ENCODE measurements around the gene SERPINB8. TPM values are rescaled to one million over a fixed set of nuclear protein-coding genes. Genes with fewer than 3 reads are reported as not detected.
"Not testable (repeated sequence)": the region's sequence is repeated elsewhere in the genome, so short reads cannot be mapped to it uniquely, and the experiment has no call there.

SERPINB8 gene
- total and polyA plus RNA-seq, 8 donors, result 1.2 to 15.3 (median 8.5) TPM

DNA sequence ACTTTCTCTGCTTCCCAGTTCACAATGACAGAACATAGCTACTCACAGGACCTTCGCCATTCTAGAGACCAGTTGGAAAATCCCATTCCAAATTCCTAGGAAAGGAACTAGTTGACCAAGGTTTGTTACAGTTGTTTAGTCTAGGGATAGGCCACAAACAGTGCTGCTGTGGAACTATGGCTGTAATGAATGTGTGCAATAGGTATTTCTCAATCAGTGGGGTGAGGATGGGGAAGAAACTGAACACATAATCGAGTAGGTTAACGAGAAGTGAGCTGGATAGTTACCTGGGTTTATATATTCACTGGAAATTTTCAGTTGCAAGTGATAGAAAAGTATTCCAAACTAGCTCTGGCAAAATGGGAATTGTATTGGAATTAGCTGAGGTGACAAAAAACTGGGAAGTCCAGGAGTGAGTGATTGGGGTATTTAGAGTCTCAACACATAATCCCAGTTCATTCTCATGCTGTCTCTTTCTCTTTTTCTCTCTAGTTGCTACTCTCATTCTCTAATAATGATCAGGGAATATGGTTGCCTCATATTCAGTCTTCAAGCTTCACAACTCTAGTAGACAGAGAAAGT lies 39.0 kb upstream of the SERPINB8 start:
- WGBS, 5 donors, result 77 to 91% (median 85%) methylated on average over 3 of the region's 3 CpGs
- intact Hi-C loops (cut with DNase I; ENCODE audit: low total_unique reads), result no loop called here
- Histone ChIP-seq H3K27me3 (no peaks in the 10 kb centered on the region), H3K4me3 (no peak overlapping the region), H3K9me3 (no peaks in the 10 kb centered on the region), H3K36me3 (no peaks in the 10 kb centered on the region), H3K27ac (no peak overlapping the region), H3K4me1 (peaks cover 0 to under 1% (median under 1%) of the 10 kb centered on the region in 4 donors)
- no peak for TF ChIP-seq POLR2AphosphoS5 (IDR thresholded peaks at IDR 0.05)
- TF ChIP-seq, protein P1, sequence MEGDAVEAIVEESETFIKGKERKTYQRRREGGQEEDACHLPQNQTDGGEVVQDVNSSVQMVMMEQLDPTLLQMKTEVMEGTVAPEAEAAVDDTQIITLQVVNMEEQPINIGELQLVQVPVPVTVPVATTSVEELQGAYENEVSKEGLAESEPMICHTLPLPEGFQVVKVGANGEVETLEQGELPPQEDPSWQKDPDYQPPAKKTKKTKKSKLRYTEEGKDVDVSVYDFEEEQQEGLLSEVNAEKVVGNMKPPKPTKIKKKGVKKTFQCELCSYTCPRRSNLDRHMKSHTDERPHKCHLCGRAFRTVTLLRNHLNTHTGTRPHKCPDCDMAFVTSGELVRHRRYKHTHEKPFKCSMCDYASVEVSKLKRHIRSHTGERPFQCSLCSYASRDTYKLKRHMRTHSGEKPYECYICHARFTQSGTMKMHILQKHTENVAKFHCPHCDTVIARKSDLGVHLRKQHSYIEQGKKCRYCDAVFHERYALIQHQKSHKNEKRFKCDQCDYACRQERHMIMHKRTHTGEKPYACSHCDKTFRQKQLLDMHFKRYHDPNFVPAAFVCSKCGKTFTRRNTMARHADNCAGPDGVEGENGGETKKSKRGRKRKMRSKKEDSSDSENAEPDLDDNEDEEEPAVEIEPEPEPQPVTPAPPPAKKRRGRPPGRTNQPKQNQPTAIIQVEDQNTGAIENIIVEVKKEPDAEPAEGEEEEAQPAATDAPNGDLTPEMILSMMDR (IDR thresholded peaks at IDR 0.05), result no peak
- TF ChIP-seq POLR2A (IDR thresholded peaks at IDR 0.05), result no peak
- no peak for TF ChIP-seq EP300 (IDR thresholded peaks at IDR 0.05)
- DNase-seq, result no peak

DNA sequence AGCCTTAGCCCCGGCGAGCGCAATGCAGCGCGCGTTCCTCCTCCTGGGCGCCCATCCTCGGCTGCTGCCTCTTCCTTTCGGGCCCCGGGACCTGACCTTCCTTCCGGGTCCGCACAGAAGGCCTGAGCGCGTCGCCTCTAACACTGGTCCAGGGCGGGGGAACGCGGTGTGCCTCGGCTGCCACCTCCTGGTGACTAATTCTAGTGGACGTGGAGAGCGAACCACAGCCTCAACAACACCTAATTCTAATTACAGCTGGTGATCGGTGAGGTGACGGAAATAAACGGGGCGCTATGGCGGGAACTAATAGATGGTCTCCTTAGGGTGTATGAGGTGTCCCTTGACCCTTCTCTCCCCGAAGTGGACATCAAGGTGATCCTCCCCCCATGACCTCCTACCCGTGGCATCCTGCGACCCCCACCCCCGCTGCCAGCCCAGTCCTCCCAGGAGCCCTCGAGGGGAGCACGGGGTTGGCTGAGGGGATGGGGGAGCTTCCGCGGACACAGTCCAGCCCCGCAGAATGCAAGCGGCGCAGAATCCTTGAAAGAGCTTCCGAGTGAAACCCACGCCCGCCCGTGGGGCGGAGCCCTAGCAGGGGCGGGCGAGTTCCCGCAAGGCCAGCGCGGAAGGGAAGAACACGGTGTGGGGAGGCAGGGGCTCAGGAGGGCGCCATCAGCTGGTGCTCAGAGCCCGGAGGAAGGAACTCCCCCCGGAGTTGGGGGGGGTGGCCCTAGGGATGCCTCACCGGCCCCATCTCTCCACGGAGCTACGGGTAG lies 33.5 kb upstream of the SERPINB8 start:
- H3K36me3 ChIP-seq, result no peaks in the 10 kb centered on the region
- peak; percentile 82 to 91 for DNase-seq
- H3K4me1 ChIP-seq, result peaks cover 10 to 12% (median 12%) of the 10 kb centered on the region in 4 donors
- H3K27me3 ChIP-seq, result peaks cover 5 to 34% (median 8%) of the 10 kb centered on the region in 3 donors
- whole genome bisulfite sequencing, 5 donors, result 1 to 4% (median 1%) methylated on average over 38 to 54 of the region's 54 CpGs
- intact Hi-C loops (cut with DNase I; ENCODE audit: low total_unique reads), result no loop called here
- H3K27ac ChIP-seq, result peak overlapping the region in 1 of 5 donors; percentile 19
- no peaks in the 10 kb centered on the region for H3K9me3 ChIP-seq
- TF ChIP-seq EP300 (IDR thresholded peaks at IDR 0.05), result no peak
- TF ChIP-seq, protein P1 (IDR thresholded peaks at IDR 0.05), result peak in 4 of 7 experiments; percentile 26 to 68 (median 52)
- TF ChIP-seq POLR2AphosphoS5 (IDR thresholded peaks at IDR 0.05), result no peak
- peak overlapping the region; percentile 38 to 59 (median 48) for H3K4me3 ChIP-seq

DNA sequence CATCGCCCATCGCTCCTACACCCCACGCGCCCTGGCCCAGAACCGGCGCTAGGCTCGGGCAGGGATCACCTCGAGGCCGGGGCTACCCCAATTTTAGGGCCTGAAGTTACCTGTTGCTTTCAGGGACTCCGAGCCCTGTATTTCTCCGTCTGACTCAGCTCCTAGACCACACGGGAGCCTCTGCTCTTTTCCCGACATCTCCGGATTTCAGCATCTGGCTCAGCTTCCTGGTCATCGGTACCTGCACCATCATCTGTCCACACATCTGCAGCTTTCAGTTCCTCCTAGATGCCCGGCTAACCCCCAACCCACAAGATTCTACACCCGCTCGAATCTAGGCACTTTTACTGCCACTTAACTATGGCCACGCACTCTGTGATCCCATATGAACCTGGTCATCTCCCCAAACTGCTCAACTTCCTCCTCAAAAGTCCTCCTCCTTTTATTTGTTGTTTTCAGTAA lies 32.9 kb upstream of the SERPINB8 start:
- DNase-seq, result no peak
- Histone ChIP-seq H3K4me1 (peaks cover 10 to 12% (median 12%) of the 10 kb centered on the region in 4 donors), H3K36me3 (no peaks in the 10 kb centered on the region), H3K4me3 (peak overlapping the region; percentile 38 to 59 (median 48)), H3K27ac (no peak overlapping the region), H3K9me3 (no peaks in the 10 kb centered on the region), H3K27me3 (peaks cover 5 to 34% (median 8%) of the 10 kb centered on the region in 3 donors)
- TF ChIP-seq EP300 (IDR thresholded peaks at IDR 0.05) (no peak), POLR2A (IDR thresholded peaks at IDR 0.05) (no peak), POLR2AphosphoS5 (IDR thresholded peaks at IDR 0.05) (no peak)
- TF ChIP-seq, protein P1 (IDR thresholded peaks at IDR 0.05), result no peak
- intact Hi-C loops (cut with DNase I; ENCODE audit: low total_unique reads), result no loop called here
- WGBS, 5 donors, result 38 to 46% (median 39%) methylated on average over 13 to 19 of the region's 19 CpGs

DNA sequence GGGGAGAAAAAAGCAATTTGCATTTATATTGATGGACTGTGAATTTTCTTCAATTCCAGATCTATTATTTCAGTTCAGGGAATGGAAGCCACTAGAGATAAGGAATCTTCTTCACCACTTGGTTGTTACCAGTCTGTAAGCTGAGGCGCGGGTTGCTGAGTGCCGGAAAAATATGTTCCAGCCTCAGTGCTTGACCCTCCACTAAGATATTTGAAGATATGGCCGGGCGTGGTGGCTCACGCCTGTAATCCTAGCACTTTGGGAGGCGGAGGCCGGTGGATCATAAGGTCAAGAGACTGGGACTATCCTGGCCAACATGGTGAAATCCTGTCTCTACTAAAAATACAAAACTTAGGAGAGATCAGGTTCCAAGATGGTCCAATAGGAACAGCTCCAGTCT lies 29.9 kb upstream of the SERPINB8 start:
- intact Hi-C loops (cut with DNase I; ENCODE audit: low total_unique reads), result no loop called here

DNA sequence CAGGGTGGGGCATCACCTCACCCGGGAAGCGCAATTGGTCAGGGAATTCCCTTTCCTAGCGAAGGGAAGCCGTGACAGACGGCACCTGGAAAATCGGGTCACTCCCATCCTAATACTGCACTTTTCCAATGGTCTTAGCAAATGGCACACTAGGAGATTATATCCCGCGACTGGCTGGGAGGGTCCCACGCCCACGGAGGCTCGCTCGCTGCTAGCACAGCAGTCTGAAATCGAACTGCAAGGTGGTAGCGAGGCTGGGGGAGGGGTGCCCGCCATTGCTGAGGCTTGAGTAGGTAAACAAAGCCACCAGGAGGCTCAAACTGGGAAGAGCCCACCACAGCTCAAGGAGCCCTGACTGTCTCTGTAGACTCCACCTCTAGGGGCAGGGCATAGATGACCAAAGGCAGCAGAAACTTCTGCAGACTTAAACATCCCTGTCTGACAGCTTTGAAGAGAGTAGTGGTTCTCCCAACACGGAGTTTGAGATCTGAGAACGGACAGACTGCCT lies 29.3 kb upstream of the SERPINB8 start:
- intact Hi-C loops (cut with DNase I; ENCODE audit: low total_unique reads); H3K9me3 ChIP-seq: not testable (repeated sequence)

More for the DNA sequence above, 29.9 kb upstream of the SERPINB8 start:
- Histone ChIP-seq H3K4me1 (peaks cover 10 to 12% (median 12%) of the 10 kb centered on the region in 4 donors), H3K4me3 (no peak overlapping the region), H3K9me3 (peaks cover 0 to under 1% (median 0%) of the 10 kb centered on the region in 4 donors), H3K36me3 (no peaks in the 10 kb centered on the region), H3K27me3 (peaks cover 5 to 35% (median 8%) of the 10 kb centered on the region in 3 donors), H3K27ac (no peak overlapping the region)
- WGBS, 5 donors, result 88 to 94% (median 92%) methylated on average over 8 of the region's 8 CpGs
- TF ChIP-seq POLR2AphosphoS5 (IDR thresholded peaks at IDR 0.05) (no peak), POLR2A (IDR thresholded peaks at IDR 0.05) (no peak), EP300 (IDR thresholded peaks at IDR 0.05) (no peak)
- TF ChIP-seq, protein P1 (IDR thresholded peaks at IDR 0.05), result no peak
- no peak for DNase-seq

More for the DNA sequence above, 29.3 kb upstream of the SERPINB8 start:
- H3K36me3 ChIP-seq, H3K27ac ChIP-seq, DNase-seq, H3K4me3 ChIP-seq: not testable (repeated sequence)
- Histone ChIP-seq H3K4me1 (peaks cover 10 to 12% (median 12%) of the 10 kb centered on the region in 4 donors), H3K27me3 (peaks cover 5 to 39% (median 8%) of the 10 kb centered on the region in 3 donors)
- 74 to 92% (median 79%) methylated on average over 15 to 17 of the region's 17 CpGs for WGBS, 5 donors
